Hepatocyte (in vitro differentiated cells): Measurements from ENCODE around the gene PRKG1. TPM values are rescaled to one million over a fixed set of nuclear protein-coding genes. Genes with fewer than 3 reads are reported as not detected.

Source experiments
- DNase-seq: peaks from one replicate; pipeline ENCODE4 v3.0.0-alpha.2; 2016; ENCODE audit warnings: low spot score
- H2AFZ ChIP-seq: fragments of 200-600 bp; sonication (generic); 2 replicates; pipeline ENCODE4 v1.6.0; 2016; ENCODE audit warnings: antibody characterized with exemption, mild to moderate bottlenecking
- H3K27ac ChIP-seq: fragments of 200-600 bp; sonication (generic); 2 replicates; pipeline ENCODE4 v1.5.1; 2016; ENCODE audit warnings: mild to moderate bottlenecking
- H3K27me3 ChIP-seq: fragments of 200-600 bp; sonication (generic); 2 replicates; pipeline ENCODE4 v1.6.1; 2016
- H3K36me3 ChIP-seq: fragments of 200-600 bp; sonication (generic); replicated peaks from 2 replicates; pipeline ENCODE4 v1.5.1; 2016; ENCODE audit warnings: low read depth; ENCODE audit not compliant: insufficient read depth
- H3K4me1 ChIP-seq: fragments of 200-600 bp; sonication (generic); 2 replicates; pipeline ENCODE4 v1.5.1; 2016; ENCODE audit warnings: mild to moderate bottlenecking, moderate library complexity; ENCODE audit not compliant: insufficient read depth
- H3K4me2 ChIP-seq: fragments of 200-600 bp; sonication (generic); 2 replicates; pipeline ENCODE4 v1.6.0; 2016
- H3K4me3 ChIP-seq: fragments of 200-600 bp; sonication (generic); 2 replicates; pipeline ENCODE4 v1.5.1; 2016; ENCODE audit warnings: mild to moderate bottlenecking
- H3K79me2 ChIP-seq: fragments of 200-600 bp; sonication (generic); 2 replicates; pipeline ENCODE4 v1.6.0; 2017; ENCODE audit warnings: mild to moderate bottlenecking
- H3K9me2 ChIP-seq: fragments of 200-600 bp; sonication (generic); replicated peaks from 2 replicates; pipeline ENCODE4 v1.6.0; 2017; ENCODE audit warnings: mild to moderate bottlenecking; ENCODE audit not compliant: insufficient read depth
- H3K9me3 ChIP-seq: fragments of 200-600 bp; sonication (generic); 2 replicates; pipeline ENCODE4 v1.5.1; 2016; ENCODE audit warnings: low read depth, mild to moderate bottlenecking
- H4K20me1 ChIP-seq: fragments of 200-600 bp; sonication (generic); 2 replicates; pipeline ENCODE4 v1.6.0; 2016; ENCODE audit warnings: mild to moderate bottlenecking; ENCODE audit not compliant: insufficient read depth, poor library complexity, severe bottlenecking
- CTCF ChIP-seq: fragments of 200-600 bp; sonication (generic); IDR thresholded peaks from 2 replicates; pipeline ENCODE4 v1.5.1; 2016; ENCODE audit warnings: antibody characterized with exemption, mild to moderate bottlenecking; ENCODE audit not compliant: poor library complexity
- EZH2 ChIP-seq: fragments of 200-600 bp; sonication (generic); IDR thresholded peaks from 2 replicates; pipeline ENCODE4 v1.6.1; 2016; ENCODE audit warnings: antibody characterized with exemption, mild to moderate bottlenecking, borderline replicate concordance
- EZH2phosphoT487 ChIP-seq: fragments of 200-600 bp; sonication (generic); IDR thresholded peaks from one replicate; pipeline ENCODE4 v1.6.1; 2018; ENCODE audit warnings: antibody characterized with exemption, mild to moderate bottlenecking, low read depth, moderate library complexity; ENCODE audit not compliant: unreplicated experiment, severe bottlenecking
- WGBS: methylation state at CpG from one replicate; pipeline ENCODE4 v1.1.6; 2016; ENCODE audit warnings: low lambda C conversion rate; ENCODE audit errors: missing lambda C conversion rate; 5-methylcytosine and 5-hydroxymethylcytosine counted together
- polyA plus RNA-seq: library from polyadenylated mRNA; unstranded; fragments of >200 nt; fragmentation: Nextera tagmentation; extraction: Ambion mirVana; gene quantifications from 2 replicates; pipeline ENCODE4 v1.2.1, GENCODE V29; 2016
- total RNA-seq: library from RNA; depleted of rRNA; stranded (reverse); fragments of >200 nt; gene quantifications from 2 replicates; pipeline ENCODE4 v1.2.3, GENCODE V29; 2014

The PRKG1 gene
- total and polyA plus RNA-seq, 2 experiments from 2014 or later = 4.0 to 8.1 TPM

- no peak overlapping the region for H3K27ac ChIP-seq
- no peaks in the 10 kb centered on the region for H3K9me3 ChIP-seq
- no peak for DNase-seq
- no peaks in the 10 kb centered on the region for H3K4me1 ChIP-seq
- no peaks in the 10 kb centered on the region for H3K79me2 ChIP-seq
- H4K20me1 ChIP-seq = no peaks in the 10 kb centered on the region
- 70% methylated on average over 1 of the region's 1 CpG for whole genome bisulfite sequencing
- H3K9me2 ChIP-seq = no peaks in the 10 kb centered on the region
- TF ChIP-seq EZH2 (no peak), EZH2phosphoT487 (no peak), CTCF (no peak)
- H3K4me2 ChIP-seq = no peak overlapping the region
- no peaks in the 10 kb centered on the region for H3K27me3 ChIP-seq
- H2AFZ ChIP-seq = no peak overlapping the region
- H3K36me3 ChIP-seq = no peaks in the 10 kb centered on the region
- H3K4me3 ChIP-seq = no peak overlapping the region
These were observed 270.1 kb downstream of the PRKG1 start for GRCh38 chr10:51344371-51344770.

- TF ChIP-seq CTCF (no peak), EZH2 (no peak), EZH2phosphoT487 (no peak)
- Histone ChIP-seq H3K9me3 (no peaks in the 10 kb centered on the region), H3K27ac (no peak overlapping the region), H3K79me2 (no peaks in the 10 kb centered on the region), H3K9me2 (no peaks in the 10 kb centered on the region), H3K4me1 (no peaks in the 10 kb centered on the region), H3K27me3 (no peaks in the 10 kb centered on the region), H3K4me2 (no peak overlapping the region), H3K36me3 (no peaks in the 10 kb centered on the region), H3K4me3 (no peak overlapping the region), H2AFZ (no peak overlapping the region), H4K20me1 (no peaks in the 10 kb centered on the region)
- no peak for DNase-seq
- WGBS = 87% methylated on average over 4 of the region's 4 CpGs
These were observed 274.3 kb downstream of the PRKG1 start for GRCh38 chr10:51348622-51349021.

- Histone ChIP-seq H3K9me3 (no peaks in the 10 kb centered on the region), H3K4me2 (no peak overlapping the region), H3K27ac (no peak overlapping the region), H3K9me2 (no peaks in the 10 kb centered on the region), H4K20me1 (no peaks in the 10 kb centered on the region), H3K79me2 (no peaks in the 10 kb centered on the region), H3K4me3 (no peak overlapping the region), H3K27me3 (no peaks in the 10 kb centered on the region), H3K4me1 (no peaks in the 10 kb centered on the region), H3K36me3 (no peaks in the 10 kb centered on the region), H2AFZ (no peak overlapping the region)
- WGBS = 97% methylated on average over 2 of the region's 2 CpGs
- DNase-seq = no peak
- TF ChIP-seq EZH2phosphoT487 = no peak
- no peak for TF ChIP-seq EZH2
- no peak for TF ChIP-seq CTCF
These were observed 282.9 kb downstream of the PRKG1 start for GRCh38 chr10:51357170-51357569.

- Histone ChIP-seq H3K4me2 (no peak overlapping the region), H4K20me1 (no peaks in the 10 kb centered on the region), H3K9me2 (no peaks in the 10 kb centered on the region), H3K36me3 (no peaks in the 10 kb centered on the region), H3K79me2 (no peaks in the 10 kb centered on the region), H2AFZ (no peak overlapping the region), H3K27me3 (no peaks in the 10 kb centered on the region), H3K4me3 (no peak overlapping the region), H3K4me1 (no peaks in the 10 kb centered on the region), H3K27ac (no peak overlapping the region), H3K9me3 (no peaks in the 10 kb centered on the region)
- TF ChIP-seq EZH2phosphoT487 (no peak), EZH2 (no peak), CTCF (no peak)
- no peak for DNase-seq
These were observed 283.9 kb downstream of the PRKG1 start for GRCh38 chr10:51358227-51358626.
